Kidney (tissue), 14 donors: ENCODE data around the gene COX8C. TPM values are rescaled to one million over a fixed set of nuclear protein-coding genes. Genes with fewer than 3 reads are reported as not detected.

Experiments used
- DNase-seq, 5 donors: peaks; one replicate each; pipeline ENCODE4 v3.0.0-alpha.2; 2013 to 2020
- FAIRE-seq: peaks from 2 replicates; lab custom pipeline; 2012; peaks lifted over from hg19 to GRCh38; lab: Jason Lieb, UNC
- H3K27ac ChIP-seq, 2 donors: one replicate each; pipeline ENCODE4 v1.7.0; 2013; ENCODE audit warnings: low read depth in 2 of 2, low read length in 2 of 2, inconsistent platforms in 1 of 2
- H3K27me3 ChIP-seq: one replicate; pipeline ENCODE4 v1.7.1; 2013; ENCODE audit warnings: low read length, inconsistent platforms; ENCODE audit not compliant: control insufficient read depth, insufficient read depth
- H3K36me3 ChIP-seq, 3 donors: one replicate each; pipeline versions ENCODE4 v1.7.0 to v1.7.1; 2013; ENCODE audit warnings: low read length in 3 of 3, control low read depth in 1 of 3, inconsistent platforms in 1 of 3; ENCODE audit not compliant: insufficient read depth in 3 of 3, control insufficient read depth in 2 of 3
- H3K4me1 ChIP-seq, 3 donors: one replicate each; pipeline versions ENCODE4 v1.7.0 to v1.7.1; 2013; ENCODE audit warnings: low read length in 3 of 3, inconsistent platforms in 1 of 3, low read depth in 1 of 3; ENCODE audit not compliant: control insufficient read depth in 2 of 3, insufficient read depth in 2 of 3
- H3K4me3 ChIP-seq, 3 donors: one replicate each; pipeline versions ENCODE4 v1.7.0 to v1.8.1; 2013; ENCODE audit warnings: low read length in 3 of 3, control low read depth in 1 of 3, inconsistent platforms in 1 of 3
- H3K9ac ChIP-seq, 3 donors: one replicate each; pipeline versions ENCODE4 v1.7.0 to v1.7.1; 2013; ENCODE audit warnings: low read length in 3 of 3, control low read depth in 1 of 3, inconsistent platforms in 1 of 3
- H3K9me3 ChIP-seq, 3 donors: one replicate each; pipeline versions ENCODE4 v1.7.0 to v1.7.1; 2013; ENCODE audit warnings: low read length in 3 of 3, control low read depth in 1 of 3, inconsistent platforms in 1 of 3; ENCODE audit not compliant: control insufficient read depth in 2 of 3, insufficient read depth in 1 of 3
- CTCF ChIP-seq: IDR thresholded peaks from 3 replicates; pipeline ENCODE4 v1.5.1; 2012; ENCODE audit warnings: mild to moderate bottlenecking, moderate library complexity, borderline replicate concordance; ENCODE audit not compliant: insufficient read depth; ENCODE audit errors: extremely low read depth
- intact Hi-C: fragments of 100-400 bp; cut with DNase I; formaldehyde crosslinking; loops from one replicate; pipeline ENCODE4 v1.11.1; 2022
- polyA plus RNA-seq: library from polyadenylated mRNA; stranded (reverse); fragments of 350-450 nt; fragmentation: Illumina TruSeq; extraction: RNeasy Lipid Tissue Mini Kit (QIAGEN cat#74804); gene quantifications from one replicate; pipeline ENCODE4 v1.2.3, GENCODE V29; 2014; ENCODE audit warnings: low read depth, low replicate concordance; ENCODE audit not compliant: insufficient read depth
- total RNA-seq: library from RNA; stranded (reverse); fragmentation: NEBNext Ultra II Directional; extraction: Animal tissue kit (Norgen Biotek cat#: 25700); gene quantifications from one replicate; pipeline ENCODE4 v1.2.1, GENCODE V29; 2021
- donor health status: control.
- donor health status: control.
- donor health status: control.
- donor health status: control.
- donor health status: control.
- donor health status: DM: yes; HTN: yes; CAD: no.
- donor health status: Normal renal cell carcinoma (clear cell type).

COX8C gene
- total and polyA plus RNA-seq, 2 donors from 2014 or later, result not detected

DNA sequence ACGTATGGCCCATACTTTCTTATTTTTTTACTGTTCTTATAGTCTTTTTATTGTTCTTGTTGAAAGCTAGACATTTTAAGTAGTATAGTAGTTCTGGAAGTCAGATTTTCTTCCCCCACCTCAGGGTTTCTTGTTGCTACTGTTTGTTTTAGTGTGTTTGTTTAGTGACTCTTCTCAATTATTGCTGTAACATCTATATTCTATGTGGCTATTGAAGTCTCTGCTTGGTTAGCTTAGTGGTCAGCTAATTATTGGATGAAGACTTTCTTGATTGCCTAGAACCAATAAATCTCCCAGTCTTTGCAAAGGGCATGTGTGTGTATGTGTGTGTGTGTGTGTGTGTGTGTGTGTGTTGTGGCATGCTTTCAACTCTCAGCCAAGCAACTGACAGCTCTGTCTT, 49.5 kb downstream of the COX8C start:
- intact Hi-C loops, result no loop called here
- FAIRE-seq (no peak), DNase-seq (no peak)
- no peaks in the 10 kb centered on the region for H3K4me1 ChIP-seq
- no peak overlapping the region for H3K27ac ChIP-seq
- H3K4me3 ChIP-seq, result no peak overlapping the region
- no peaks in the 10 kb centered on the region for H3K36me3 ChIP-seq
- peaks cover 0 to 4% (median 0%) of the 10 kb centered on the region in 3 donors for H3K9me3 ChIP-seq
- TF ChIP-seq CTCF, result no peak
- H3K27me3 ChIP-seq, result no peaks in the 10 kb centered on the region
- no peak overlapping the region for H3K9ac ChIP-seq

Other genes starting within 250 kb of the COX8C start
- 92.0 TPM for gene ITPK1, start 231.3 kb upstream of the COX8C start, total RNA-seq
- gene ITPK1, start 231.3 kb upstream of the COX8C start, polyA plus RNA-seq, result 43.6 TPM
- 38.4 TPM for gene MOAP1, start 162.3 kb upstream of the COX8C start, total RNA-seq
- gene MOAP1, start 162.3 kb upstream of the COX8C start, polyA plus RNA-seq, result 40.1 TPM
- gene LYSET, start 161.9 kb upstream of the COX8C start, total RNA-seq, result 25.6 TPM
- gene LYSET, start 161.9 kb upstream of the COX8C start, polyA plus RNA-seq, result 34.9 TPM
- gene GON7, start 140.1 kb upstream of the COX8C start, total RNA-seq, result 12.3 TPM
- 35.3 TPM for gene GON7, start 140.1 kb upstream of the COX8C start, polyA plus RNA-seq
- 23.6 TPM for gene UBR7, start 139.9 kb upstream of the COX8C start, total RNA-seq
- 14.3 TPM for gene UBR7, start 139.9 kb upstream of the COX8C start, polyA plus RNA-seq
- 78.2 TPM for gene BTBD7, start 14.1 kb upstream of the COX8C start, total RNA-seq
- gene BTBD7, start 14.1 kb upstream of the COX8C start, polyA plus RNA-seq, result 10.3 TPM
- gene UNC79, start 83.8 kb downstream of the COX8C start, total RNA-seq, result 0.79 TPM
- 0.56 TPM for gene UNC79, start 83.8 kb downstream of the COX8C start, polyA plus RNA-seq